HEK293 (cell line): Measurements from ENCODE around the gene ZNF234.

ENCODE experiments used
- GLIS2 ChIP-seq: fragments of 450-650 bp; formaldehyde crosslinking; IDR thresholded peaks from 2 replicates; pipeline ENCODE4 v1.5.1; 2016; ENCODE audit warnings: missing biosample characterization, missing genetic modification characterization
- IKZF3 ChIP-seq: fragments of 450-650 bp; IDR thresholded peaks from 2 replicates; pipeline ENCODE4 v1.5.0; 2018; ENCODE audit warnings: missing biosample characterization, mild to moderate bottlenecking, missing genetic modification characterization, moderate library complexity
- PATZ1 ChIP-seq: fragments of 450-650 bp; formaldehyde crosslinking; IDR thresholded peaks from 2 replicates; pipeline ENCODE4 v1.5.1; 2016; ENCODE audit warnings: missing biosample characterization, missing genetic modification characterization
- REPIN1 ChIP-seq: fragments of 450-650 bp; formaldehyde crosslinking; IDR thresholded peaks from 2 replicates; pipeline ENCODE4 v1.5.1; 2017; ENCODE audit warnings: missing biosample characterization, missing genetic modification characterization, low read depth
- ZBTB10 ChIP-seq: fragments of 450-650 bp; formaldehyde crosslinking; IDR thresholded peaks from 2 replicates; pipeline ENCODE4 v1.5.1; 2016; ENCODE audit warnings: missing biosample characterization, missing genetic modification characterization
- ZNF146 ChIP-seq: fragments of 450-650 bp; formaldehyde crosslinking; IDR thresholded peaks from 2 replicates; pipeline ENCODE4 v1.5.1; 2016; ENCODE audit warnings: missing biosample characterization, missing genetic modification characterization
- ZNF16 ChIP-seq: fragments of 450-650 bp; formaldehyde crosslinking; IDR thresholded peaks from 2 replicates; pipeline ENCODE4 v1.5.1; 2016; ENCODE audit warnings: low read depth, missing biosample characterization, missing genetic modification characterization
- ZNF169 ChIP-seq: fragments of 450-650 bp; formaldehyde crosslinking; IDR thresholded peaks from 2 replicates; pipeline ENCODE4 v1.5.1; 2016; ENCODE audit warnings: missing biosample characterization, missing genetic modification characterization
- ZNF175 ChIP-seq: fragments of 450-650 bp; formaldehyde crosslinking; IDR thresholded peaks from 2 replicates; pipeline ENCODE4 v1.5.1; 2016; ENCODE audit warnings: missing biosample characterization, missing genetic modification characterization
- ZNF239 ChIP-seq: fragments of 450-650 bp; formaldehyde crosslinking; IDR thresholded peaks from 2 replicates; pipeline ENCODE4 v1.5.1; 2016; ENCODE audit warnings: missing biosample characterization, missing genetic modification characterization
- ZNF391 ChIP-seq: fragments of 450-650 bp; formaldehyde crosslinking; IDR thresholded peaks from 2 replicates; pipeline ENCODE4 v1.5.1; 2016; ENCODE audit warnings: low read depth, missing biosample characterization, missing genetic modification characterization, borderline replicate concordance
- ZNF394 ChIP-seq: fragments of 450-650 bp; formaldehyde crosslinking; IDR thresholded peaks from 2 replicates; pipeline ENCODE4 v1.5.1; 2016; ENCODE audit warnings: missing biosample characterization, missing genetic modification characterization, mild to moderate bottlenecking, moderate library complexity, borderline replicate concordance
- ZNF513 ChIP-seq: fragments of 450-650 bp; IDR thresholded peaks from 2 replicates; pipeline ENCODE4 v1.5.1; 2018; ENCODE audit warnings: missing biosample characterization, missing genetic modification characterization
- ZNF530 ChIP-seq: fragments of 450-650 bp; formaldehyde crosslinking; IDR thresholded peaks from 2 replicates; pipeline ENCODE4 v1.5.1; 2016; ENCODE audit warnings: low read depth, missing biosample characterization, missing genetic modification characterization
- ZNF555 ChIP-seq: fragments of 450-650 bp; formaldehyde crosslinking; conservative IDR thresholded peaks from 2 replicates; pipeline ENCODE4 v1.5.1; 2017; ENCODE audit warnings: missing biosample characterization, mild to moderate bottlenecking, missing genetic modification characterization, inconsistent platforms
- ZNF560 ChIP-seq: fragments of 450-650 bp; formaldehyde crosslinking; IDR thresholded peaks from 2 replicates; pipeline ENCODE4 v1.5.1; 2017; ENCODE audit warnings: missing biosample characterization, missing genetic modification characterization, borderline replicate concordance
- ZNF600 ChIP-seq: fragments of 450-650 bp; formaldehyde crosslinking; IDR thresholded peaks from 2 replicates; pipeline ENCODE4 v1.5.1; 2016; ENCODE audit warnings: missing biosample characterization, missing genetic modification characterization
- ZNF626 ChIP-seq: fragments of 450-650 bp; sonication (Bioruptor Pico); formaldehyde crosslinking; IDR thresholded peaks from 2 replicates; pipeline ENCODE4 v1.5.1; 2018; ENCODE audit warnings: missing biosample characterization, missing genetic modification characterization, inconsistent platforms
- ZNF76 ChIP-seq: fragments of 450-650 bp; formaldehyde crosslinking; IDR thresholded peaks from 2 replicates; pipeline ENCODE4; 2016; ENCODE audit warnings: low read depth, missing biosample characterization, missing genetic modification characterization, borderline replicate concordance
- ZNF768 ChIP-seq: fragments of 450-650 bp; formaldehyde crosslinking; IDR thresholded peaks from 2 replicates; pipeline ENCODE4 v1.5.1; 2018; ENCODE audit warnings: missing biosample characterization, mild to moderate bottlenecking, missing genetic modification characterization
- ZNF776 ChIP-seq: fragments of 450-650 bp; formaldehyde crosslinking; IDR thresholded peaks from 2 replicates; pipeline ENCODE4 v1.5.0; 2017; ENCODE audit warnings: missing biosample characterization, missing genetic modification characterization, borderline replicate concordance
- ZSCAN16 ChIP-seq: fragments of 450-650 bp; formaldehyde crosslinking; IDR thresholded peaks from 2 replicates; pipeline ENCODE4 v1.5.1; 2016; ENCODE audit warnings: missing biosample characterization, missing genetic modification characterization
- ZSCAN23 ChIP-seq: fragments of 450-650 bp; formaldehyde crosslinking; IDR thresholded peaks from 2 replicates; pipeline ENCODE4 v1.5.1; 2016; ENCODE audit warnings: missing biosample characterization, missing genetic modification characterization
- TF ChIP-seq, protein P1 (sequence below): fragments of 450-650 bp; formaldehyde crosslinking; IDR thresholded peaks from 2 replicates; pipeline ENCODE4 v1.5.1; 2016; ENCODE audit warnings: missing biosample characterization, missing genetic modification characterization
- TF ChIP-seq, protein P2 (sequence below): fragments of 450-650 bp; formaldehyde crosslinking; IDR thresholded peaks from 2 replicates; pipeline ENCODE4 v1.5.1; 2016; ENCODE audit warnings: missing biosample characterization, missing genetic modification characterization, borderline replicate concordance

ZNF234 gene

DNA sequence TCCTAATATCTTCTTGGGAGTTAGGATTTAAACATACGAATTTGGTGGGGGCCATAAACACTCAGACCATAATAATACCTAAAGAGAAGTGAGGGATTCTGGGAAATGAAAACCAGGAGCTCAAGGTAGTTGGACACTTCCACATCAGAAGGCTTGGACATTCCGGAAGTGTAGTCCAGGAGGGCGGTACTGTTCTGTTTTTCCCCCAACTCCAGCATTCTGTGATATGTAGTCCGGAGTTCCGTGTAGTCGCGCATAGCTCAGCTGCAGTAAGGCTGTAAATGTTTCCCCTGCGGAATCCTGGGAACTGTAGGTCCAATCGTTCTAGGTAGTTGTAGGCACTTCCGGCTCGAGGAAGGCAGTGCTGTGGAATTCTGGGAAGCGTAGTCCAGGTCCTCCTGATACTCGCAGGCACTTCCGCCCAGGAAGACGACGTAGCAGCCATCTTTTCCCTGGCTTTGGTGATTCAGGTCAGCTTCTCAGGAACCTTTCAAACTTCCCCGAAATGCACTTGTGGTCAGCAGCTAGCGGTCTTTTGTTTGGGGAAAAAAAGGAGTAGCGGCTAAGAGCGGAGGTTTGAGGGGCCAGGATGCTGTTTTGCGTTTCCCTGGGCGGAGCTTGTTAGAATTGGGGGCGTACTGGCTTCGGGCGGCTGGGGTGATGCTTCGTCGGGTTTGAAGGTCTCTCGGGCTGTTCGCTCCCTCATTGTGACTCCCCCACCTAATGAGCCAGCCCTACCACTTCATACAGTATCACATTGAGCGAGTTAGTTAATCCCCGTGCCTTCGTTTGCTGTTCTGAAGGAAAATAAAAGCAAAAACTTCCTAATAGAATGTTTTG lies 23.5 kb downstream of the ZNF234 start, which contains the start of gene ZNF226 (continued):
- peak; percentile 99 for TF ChIP-seq ZNF600 (tag by site-specific recombination)
- peak; percentile 100 for TF ChIP-seq ZNF76 (tag by site-specific recombination)
- peak; percentile 100 for TF ChIP-seq IKZF3 (tag by site-specific recombination)
- peak; percentile 6; the same call in 1 of the 2 replicates for TF ChIP-seq ZNF530 (tag by site-specific recombination)
- TF ChIP-seq ZNF394 (tag by site-specific recombination) = peak; percentile 90
- TF ChIP-seq ZNF16 (tag by site-specific recombination) = 0 out of 2 replicates have a peak, but pooled peaks have one; percentile 19
- no peak for TF ChIP-seq ZNF513 (tag by site-specific recombination)
- TF ChIP-seq ZNF555 (tag by site-specific recombination) = no peak
- no peak for TF ChIP-seq ZNF776 (tag by site-specific recombination)
- TF ChIP-seq ZNF391 (tag by site-specific recombination) = peak; percentile 66; the same call in 1 of the 2 replicates
- TF ChIP-seq, protein P1, sequence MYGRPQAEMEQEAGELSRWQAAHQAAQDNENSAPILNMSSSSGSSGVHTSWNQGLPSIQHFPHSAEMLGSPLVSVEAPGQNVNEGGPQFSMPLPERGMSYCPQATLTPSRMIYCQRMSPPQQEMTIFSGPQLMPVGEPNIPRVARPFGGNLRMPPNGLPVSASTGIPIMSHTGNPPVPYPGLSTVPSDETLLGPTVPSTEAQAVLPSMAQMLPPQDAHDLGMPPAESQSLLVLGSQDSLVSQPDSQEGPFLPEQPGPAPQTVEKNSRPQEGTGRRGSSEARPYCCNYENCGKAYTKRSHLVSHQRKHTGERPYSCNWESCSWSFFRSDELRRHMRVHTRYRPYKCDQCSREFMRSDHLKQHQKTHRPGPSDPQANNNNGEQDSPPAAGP (tag by site-specific recombination) = peak; percentile 64
- TF ChIP-seq ZSCAN23 (tag by site-specific recombination) = no peak
- no peak for TF ChIP-seq ZNF239
- peak; percentile 57; the same call in 1 of the 2 replicates for TF ChIP-seq ZNF768 (tag by site-specific recombination)
- 0 out of 2 replicates have a peak, but pooled peaks have one; percentile 28 for TF ChIP-seq ZNF146 (tag by site-specific recombination)
- peak; percentile 99 for TF ChIP-seq REPIN1
- TF ChIP-seq GLIS2 (tag by site-specific recombination) = no peak
- peak; percentile 74 for TF ChIP-seq PATZ1 (tag by site-specific recombination)
- TF ChIP-seq ZNF175 (tag by site-specific recombination) = no peak
- no peak for TF ChIP-seq ZNF560
- TF ChIP-seq, protein P2, sequence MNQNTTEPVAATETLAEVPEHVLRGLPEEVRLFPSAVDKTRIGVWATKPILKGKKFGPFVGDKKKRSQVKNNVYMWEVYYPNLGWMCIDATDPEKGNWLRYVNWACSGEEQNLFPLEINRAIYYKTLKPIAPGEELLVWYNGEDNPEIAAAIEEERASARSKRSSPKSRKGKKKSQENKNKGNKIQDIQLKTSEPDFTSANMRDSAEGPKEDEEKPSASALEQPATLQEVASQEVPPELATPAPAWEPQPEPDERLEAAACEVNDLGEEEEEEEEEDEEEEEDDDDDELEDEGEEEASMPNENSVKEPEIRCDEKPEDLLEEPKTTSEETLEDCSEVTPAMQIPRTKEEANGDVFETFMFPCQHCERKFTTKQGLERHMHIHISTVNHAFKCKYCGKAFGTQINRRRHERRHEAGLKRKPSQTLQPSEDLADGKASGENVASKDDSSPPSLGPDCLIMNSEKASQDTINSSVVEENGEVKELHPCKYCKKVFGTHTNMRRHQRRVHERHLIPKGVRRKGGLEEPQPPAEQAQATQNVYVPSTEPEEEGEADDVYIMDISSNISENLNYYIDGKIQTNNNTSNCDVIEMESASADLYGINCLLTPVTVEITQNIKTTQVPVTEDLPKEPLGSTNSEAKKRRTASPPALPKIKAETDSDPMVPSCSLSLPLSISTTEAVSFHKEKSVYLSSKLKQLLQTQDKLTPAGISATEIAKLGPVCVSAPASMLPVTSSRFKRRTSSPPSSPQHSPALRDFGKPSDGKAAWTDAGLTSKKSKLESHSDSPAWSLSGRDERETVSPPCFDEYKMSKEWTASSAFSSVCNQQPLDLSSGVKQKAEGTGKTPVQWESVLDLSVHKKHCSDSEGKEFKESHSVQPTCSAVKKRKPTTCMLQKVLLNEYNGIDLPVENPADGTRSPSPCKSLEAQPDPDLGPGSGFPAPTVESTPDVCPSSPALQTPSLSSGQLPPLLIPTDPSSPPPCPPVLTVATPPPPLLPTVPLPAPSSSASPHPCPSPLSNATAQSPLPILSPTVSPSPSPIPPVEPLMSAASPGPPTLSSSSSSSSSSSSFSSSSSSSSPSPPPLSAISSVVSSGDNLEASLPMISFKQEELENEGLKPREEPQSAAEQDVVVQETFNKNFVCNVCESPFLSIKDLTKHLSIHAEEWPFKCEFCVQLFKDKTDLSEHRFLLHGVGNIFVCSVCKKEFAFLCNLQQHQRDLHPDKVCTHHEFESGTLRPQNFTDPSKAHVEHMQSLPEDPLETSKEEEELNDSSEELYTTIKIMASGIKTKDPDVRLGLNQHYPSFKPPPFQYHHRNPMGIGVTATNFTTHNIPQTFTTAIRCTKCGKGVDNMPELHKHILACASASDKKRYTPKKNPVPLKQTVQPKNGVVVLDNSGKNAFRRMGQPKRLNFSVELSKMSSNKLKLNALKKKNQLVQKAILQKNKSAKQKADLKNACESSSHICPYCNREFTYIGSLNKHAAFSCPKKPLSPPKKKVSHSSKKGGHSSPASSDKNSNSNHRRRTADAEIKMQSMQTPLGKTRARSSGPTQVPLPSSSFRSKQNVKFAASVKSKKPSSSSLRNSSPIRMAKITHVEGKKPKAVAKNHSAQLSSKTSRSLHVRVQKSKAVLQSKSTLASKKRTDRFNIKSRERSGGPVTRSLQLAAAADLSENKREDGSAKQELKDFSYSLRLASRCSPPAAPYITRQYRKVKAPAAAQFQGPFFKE (tag by site-specific recombination) = no peak
- TF ChIP-seq ZSCAN16 (tag by site-specific recombination) = no peak
- TF ChIP-seq ZNF626 (tag by site-specific recombination) = no peak
- peak; percentile 83; the same call in 1 of the 2 replicates for TF ChIP-seq ZBTB10 (tag by site-specific recombination)
- 0 out of 2 replicates have a peak, but pooled peaks have one; percentile 70 for TF ChIP-seq ZNF169 (tag by site-specific recombination)
